Thyroid gland (tissue), 4 donors: ENCODE measurements around the gene BMS1.

ENCODE experiments used
- CTCF ChIP-seq, 6 experiments: fragments of 200-600 bp in 3 of 6; fragments of 450-650 bp in 3 of 6; sonication (generic) in 3 of 6; IDR thresholded peaks; one replicate each; pipeline ENCODE4 v1.5.1; 2016 to 2019; ENCODE audit warnings: antibody characterized with exemption in 6 of 6, mild to moderate bottlenecking in 2 of 6, inconsistent platforms in 1 of 6, moderate library complexity in 1 of 6
- POLR2A ChIP-seq, 2 donors: fragments of 450-650 bp; IDR thresholded peaks; one replicate each; pipeline ENCODE4 v1.6.1; 2017; ENCODE audit warnings: antibody characterized with exemption in 2 of 2, mild to moderate bottlenecking in 2 of 2, moderate library complexity in 1 of 2

- TF ChIP-seq CTCF (IDR thresholded peaks at IDR 0.05) (no peak), POLR2A (IDR thresholded peaks at IDR 0.05) (no peak)
These were observed 13.9 kb upstream of the BMS1 start for GRCh38 chr10:42768581-42769152.
